PC-3 (cell line): Measurements from ENCODE around the gene ZFC3H1. TPM values are rescaled to one million over a fixed set of nuclear protein-coding genes. Genes with fewer than 3 reads are reported as not detected.

ENCODE experiments used
- ATAC-seq: fragments of 200-7000 bp; cut with Tn5 transposase; 2 replicates; pipeline ENCODE4 v1.9.1; 2020; ENCODE audit warnings: mild to moderate bottlenecking, moderate library complexity
- BruUV-seq: library from RNA; stranded (reverse); fragments of 400-500 nt; replicated peaks from 2 replicates; lab custom pipeline; 2021; lab: Mats Ljungman, UMichigan
- CTCF ChIA-PET: fragments of 300-600 bp; sonication (Branson Sonifier 250); formaldehyde crosslinking; loops from one replicate; lab custom pipeline; 2022; ENCODE audit warnings: antibody characterized with exemption; lab: Charles Lee
- POLR2A ChIA-PET: fragments of 300-600 bp; sonication (Branson Sonifier 250); formaldehyde crosslinking; loops from one replicate; lab custom pipeline; 2022; ENCODE audit warnings: antibody characterized with exemption; ENCODE audit not compliant: unreplicated experiment; lab: Charles Lee
- DNase-seq: peaks from one replicate; pipeline ENCODE4 v3.0.0-alpha.2; 2015
- H2AFZ ChIP-seq: fragments of 300-600 bp; sonication (generic); 2 replicates; pipeline ENCODE4 v1.6.0; 2016; ENCODE audit warnings: antibody characterized with exemption, low read length
- H3F3A ChIP-seq: fragments of 300-600 bp; sonication (generic); one replicate; pipeline ENCODE4 v1.6.0; 2017; ENCODE audit warnings: antibody characterized with exemption, low read length, control low read depth, mild to moderate bottlenecking; ENCODE audit not compliant: unreplicated experiment
- H3K27ac ChIP-seq: fragments of 300-600 bp; sonication (generic); 2 replicates; pipeline ENCODE4 v1.5.1; 2016; ENCODE audit warnings: mild to moderate bottlenecking, low read length
- H3K27me3 ChIP-seq: fragments of 300-600 bp; sonication (generic); 2 replicates; pipeline ENCODE4 v1.6.1; 2016; ENCODE audit warnings: low read length, mixed read lengths
- H3K36me3 ChIP-seq: fragments of 300-600 bp; sonication (generic); 2 replicates; pipeline ENCODE4 v1.6.1; 2016; ENCODE audit warnings: low read depth, mixed run types, low read length, mixed read lengths
- H3K4me1 ChIP-seq: fragments of 300-600 bp; sonication (generic); 2 replicates; pipeline ENCODE4 v1.5.1; 2016; ENCODE audit warnings: low read length; ENCODE audit not compliant: insufficient read depth
- H3K4me2 ChIP-seq: fragments of 300-600 bp; sonication (generic); 2 replicates; pipeline ENCODE4 v1.6.0; 2016; ENCODE audit warnings: low read length
- H3K4me3 ChIP-seq: fragments of 300-600 bp; sonication (generic); 2 replicates; pipeline ENCODE4 v1.5.1; 2016; ENCODE audit warnings: mild to moderate bottlenecking, low read length, mixed read lengths
- H3K79me2 ChIP-seq: fragments of 300-600 bp; sonication (generic); 2 replicates; pipeline ENCODE4 v1.6.1; 2017; ENCODE audit warnings: low read length, mixed read lengths
- H3K9ac ChIP-seq: fragments of 300-600 bp; sonication (generic); 2 replicates; pipeline ENCODE4 v1.6.0; 2016; ENCODE audit warnings: mild to moderate bottlenecking, low read length
- H3K9me2 ChIP-seq: fragments of 300-600 bp; sonication (generic); replicated peaks from 2 replicates; pipeline ENCODE4 v1.6.1; 2016; ENCODE audit warnings: mixed run types, low read length, mixed read lengths
- H3K9me3 ChIP-seq: fragments of 300-600 bp; sonication (generic); 2 replicates; pipeline ENCODE4 v1.6.1; 2016; ENCODE audit warnings: low read length, mixed read lengths
- H4K20me1 ChIP-seq: fragments of 300-600 bp; sonication (generic); 2 replicates; pipeline ENCODE4 v1.6.1; 2016; ENCODE audit warnings: low read length, mixed read lengths
- EZH2 ChIP-seq: fragments of 300-600 bp; sonication (generic); IDR thresholded peaks from one replicate; pipeline ENCODE4 v1.6.1; 2017; ENCODE audit warnings: antibody characterized with exemption, mild to moderate bottlenecking, low read length; ENCODE audit not compliant: unreplicated experiment
- EZH2phosphoT487 ChIP-seq: fragments of 300-600 bp; sonication (generic); IDR thresholded peaks from 2 replicates; pipeline ENCODE4 v1.6.1; 2018; ENCODE audit warnings: mild to moderate bottlenecking, antibody characterized with exemption, low read length, borderline replicate concordance
- intact Hi-C: fragments of 100-400 bp; cut with micrococcal nuclease; formaldehyde crosslinking; loops from 2 replicates; pipeline ENCODE4 v1.9.0; 2023
- total RNA-seq: library from RNA; depleted of rRNA; stranded (reverse); fragments of >200 nt; gene quantifications from 2 replicates; pipeline ENCODE4 v1.2.3, GENCODE V29; 2014
- TF ChIP-seq, protein P1 (sequence below): fragments of 300-600 bp; sonication (generic); conservative IDR thresholded peaks from 2 replicates; pipeline ENCODE4 v1.5.1; 2017; ENCODE audit warnings: antibody characterized with exemption, low read depth, mild to moderate bottlenecking, low read length

The ZFC3H1 gene
- total RNA-seq, 1 experiment from 2014 or later: 13.7 TPM

GRCh38 chr12:71686658-71687025 lies 23.0 kb upstream of the ZFC3H1 start:
- H3K27me3 ChIP-seq: no peaks in the 10 kb centered on the region
- intact Hi-C loops: loop anchor here (1.0 to 2.0 kb wide), 3 partner anchors 24 to 61 kb away; partner anchors contain the start of gene ZFC3H1
- TSS peak; percentile 68 for BruUV-seq
- H3K4me3 ChIP-seq: peak overlapping the region; percentile 69
- peak overlapping the region; percentile 83 for H3K9ac ChIP-seq
- peaks cover 25% of the 10 kb centered on the region for H3K4me1 ChIP-seq
- H3K27ac ChIP-seq: peak overlapping the region; percentile 67
- DNase-seq: peak; percentile 37
- no peaks in the 10 kb centered on the region for H4K20me1 ChIP-seq
- H3K9me3 ChIP-seq: no peaks in the 10 kb centered on the region
- H3K4me2 ChIP-seq: peak overlapping the region; percentile 90
- ATAC-seq: no peak; the same call in 1 of the 2 replicates
- H3K79me2 ChIP-seq: peaks cover 19% of the 10 kb centered on the region
- H3F3A ChIP-seq: no peaks in the 10 kb centered on the region
- no peaks in the 10 kb centered on the region for H3K9me2 ChIP-seq
- H2AFZ ChIP-seq: peak overlapping the region; percentile 91
- H3K36me3 ChIP-seq: no peaks in the 10 kb centered on the region
- ChIA-PET POLR2A (interaction anchor here (0.7 to 1.2 kb wide), 2 partner anchors 22 to 61 kb away, joined by 3 to 4 read pairs; partner anchors contain the start of gene THAP2), CTCF (interaction anchor here (0.5 to 1.9 kb wide), 8 partner anchors 16 to 933 kb away, joined by 3 to 24 read pairs (median 4); partner anchors contain the start of genes RAB21 and ZFC3H1)
- TF ChIP-seq, protein P1, sequence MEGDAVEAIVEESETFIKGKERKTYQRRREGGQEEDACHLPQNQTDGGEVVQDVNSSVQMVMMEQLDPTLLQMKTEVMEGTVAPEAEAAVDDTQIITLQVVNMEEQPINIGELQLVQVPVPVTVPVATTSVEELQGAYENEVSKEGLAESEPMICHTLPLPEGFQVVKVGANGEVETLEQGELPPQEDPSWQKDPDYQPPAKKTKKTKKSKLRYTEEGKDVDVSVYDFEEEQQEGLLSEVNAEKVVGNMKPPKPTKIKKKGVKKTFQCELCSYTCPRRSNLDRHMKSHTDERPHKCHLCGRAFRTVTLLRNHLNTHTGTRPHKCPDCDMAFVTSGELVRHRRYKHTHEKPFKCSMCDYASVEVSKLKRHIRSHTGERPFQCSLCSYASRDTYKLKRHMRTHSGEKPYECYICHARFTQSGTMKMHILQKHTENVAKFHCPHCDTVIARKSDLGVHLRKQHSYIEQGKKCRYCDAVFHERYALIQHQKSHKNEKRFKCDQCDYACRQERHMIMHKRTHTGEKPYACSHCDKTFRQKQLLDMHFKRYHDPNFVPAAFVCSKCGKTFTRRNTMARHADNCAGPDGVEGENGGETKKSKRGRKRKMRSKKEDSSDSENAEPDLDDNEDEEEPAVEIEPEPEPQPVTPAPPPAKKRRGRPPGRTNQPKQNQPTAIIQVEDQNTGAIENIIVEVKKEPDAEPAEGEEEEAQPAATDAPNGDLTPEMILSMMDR: no peak
- TF ChIP-seq EZH2 (no peak), EZH2phosphoT487 (no peak)

GRCh38 chr12:71685914-71686657 lies 22.4 kb upstream of the ZFC3H1 start, which contains the start of gene TMEM19:
TMEM19 (plus strand) TSS chr12:71686082; CDS start chr12:71686681, 599 bp downstream.
- ChIA-PET POLR2A (interaction anchor here (0.5 to 1.2 kb wide), 5 partner anchors 22 to 2000 kb away, joined by 3 to 8 read pairs (median 3); partner anchors contain the start of gene THAP2), CTCF (interaction anchor here (0.5 to 1.9 kb wide), 9 partner anchors 17 to 932 kb away, joined by 3 to 24 read pairs (median 4); partner anchors contain the start of genes RAB21 and ZFC3H1)
- no peak for TF ChIP-seq EZH2phosphoT487
- TF ChIP-seq, protein P1: peak; percentile 43
- peak; percentile 91 for DNase-seq
- Histone ChIP-seq H3K9me3 (no peaks in the 10 kb centered on the region), H3K36me3 (no peaks in the 10 kb centered on the region), H3K27me3 (no peaks in the 10 kb centered on the region), H2AFZ (peak within 1 kb of the TSS; percentile 91), H4K20me1 (no peaks in the 10 kb centered on the region), H3K9me2 (no peaks in the 10 kb centered on the region), H3K4me1 (peaks cover 25% of the 10 kb centered on the region), H3K9ac (peak within 1 kb of the TSS; percentile 83), H3F3A (no peaks in the 10 kb centered on the region), H3K27ac (peak within 1 kb of the TSS; percentile 67), H3K4me3 (peak within 1 kb of the TSS; percentile 69), H3K79me2 (peaks cover 19% of the 10 kb centered on the region), H3K4me2 (peak within 1 kb of the TSS; percentile 90)
- intact Hi-C loops: loop anchor here (1.0 to 2.0 kb wide), 3 partner anchors 23 to 61 kb away; partner anchors contain the start of gene ZFC3H1
- no TSS peak for BruUV-seq
- ATAC-seq: peak; percentile 94
